ENCODE results near the gene BMX. TPM values are rescaled to one million over a fixed set of nuclear protein-coding genes. Genes with fewer than 3 reads are reported as not detected.

The BMX gene
- polyA plus RNA-seq, 1 donor = 1.8 TPM

DNA sequence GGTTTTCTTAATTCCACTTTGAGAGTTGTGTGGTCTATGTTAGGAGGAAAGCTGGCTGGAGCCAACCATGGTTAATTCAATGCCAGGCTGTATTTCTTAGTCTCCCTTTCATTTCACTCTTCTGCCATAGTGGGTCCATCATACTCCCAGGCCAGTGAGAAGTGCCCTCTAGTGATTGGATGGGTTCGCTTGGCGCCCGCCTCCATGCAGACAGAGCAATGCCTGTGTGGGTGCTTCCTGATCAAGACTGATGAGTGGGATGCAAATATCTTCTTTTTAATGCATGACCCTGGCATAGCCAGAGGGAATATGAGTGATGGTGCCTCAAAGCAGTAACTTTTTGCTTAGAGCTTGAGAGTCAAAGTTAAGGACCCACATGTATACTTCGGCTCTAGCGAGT is 6.4 kb downstream of the BMX start:
- DNase-seq (ENCODE audit: low read depth) = no peak

DNA sequence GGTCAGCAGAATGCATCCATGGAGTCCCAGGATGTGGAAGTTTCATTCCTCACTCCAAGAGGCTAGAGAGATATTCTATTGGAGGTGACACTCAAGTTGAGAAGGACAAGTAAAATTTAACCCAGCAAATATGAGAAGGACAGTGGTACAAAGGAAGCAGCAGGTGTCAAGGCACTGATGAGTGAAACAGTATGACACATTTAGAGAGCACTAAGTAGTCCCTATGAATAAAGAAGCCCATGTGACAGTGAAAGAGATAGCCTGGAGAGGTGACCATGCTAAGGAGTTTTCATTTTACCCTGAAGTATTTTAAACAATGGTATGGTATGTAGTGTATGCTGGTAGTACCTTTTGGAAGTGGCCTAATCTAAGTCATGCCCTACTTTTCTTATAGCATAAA is 9.2 kb downstream of the BMX start:
- no peak for DNase-seq (ENCODE audit: low read depth)

DNA sequence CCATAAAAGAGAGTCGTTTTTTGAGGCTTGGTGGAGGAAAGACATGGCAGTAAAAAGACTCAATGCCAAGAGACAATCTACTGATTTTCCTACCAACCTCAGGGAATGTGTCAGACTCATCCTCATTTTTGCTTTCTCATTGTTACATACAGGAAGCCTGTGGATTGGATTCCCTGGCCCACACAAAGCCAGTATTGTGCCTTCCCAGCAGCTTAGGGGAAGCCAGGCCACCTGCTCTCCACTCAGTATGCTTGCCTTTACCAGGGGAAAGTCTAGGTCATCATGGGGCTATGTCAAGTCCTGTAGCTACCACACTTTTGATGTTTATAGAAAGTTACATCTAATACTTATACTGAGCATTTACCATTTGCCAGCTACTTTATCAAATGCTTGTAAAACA is 11.0 kb downstream of the BMX start:
- DNase-seq (ENCODE audit: low read depth) = no peak

DNA sequence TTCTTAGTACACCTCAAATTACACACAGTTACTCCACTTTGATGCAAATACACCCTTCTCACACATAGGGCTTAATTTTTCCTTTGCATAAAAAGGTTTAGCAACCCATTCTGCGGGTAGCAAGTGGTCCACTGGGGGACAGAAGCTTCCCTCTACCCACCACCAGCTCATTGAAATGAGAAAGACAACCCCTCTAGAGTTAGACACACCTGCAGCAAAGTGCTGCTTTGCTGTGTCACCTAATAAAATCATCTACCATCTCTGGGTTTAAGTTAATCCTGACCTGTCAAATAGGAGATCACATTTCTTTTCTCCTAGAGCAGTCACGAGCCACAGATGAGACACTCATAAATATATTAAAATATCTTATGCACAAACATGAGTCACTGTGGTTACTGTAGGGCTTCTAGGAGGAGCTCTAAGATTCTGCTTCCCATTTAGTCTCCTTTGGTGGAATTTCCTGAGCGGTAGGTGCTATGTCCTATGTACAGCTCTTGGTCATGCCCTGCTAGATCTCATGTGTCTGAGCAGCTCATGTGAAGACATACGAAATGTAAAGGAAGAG is 11.9 kb downstream of the BMX start:
- DNase-seq (ENCODE audit: low read depth) = no peak

DNA sequence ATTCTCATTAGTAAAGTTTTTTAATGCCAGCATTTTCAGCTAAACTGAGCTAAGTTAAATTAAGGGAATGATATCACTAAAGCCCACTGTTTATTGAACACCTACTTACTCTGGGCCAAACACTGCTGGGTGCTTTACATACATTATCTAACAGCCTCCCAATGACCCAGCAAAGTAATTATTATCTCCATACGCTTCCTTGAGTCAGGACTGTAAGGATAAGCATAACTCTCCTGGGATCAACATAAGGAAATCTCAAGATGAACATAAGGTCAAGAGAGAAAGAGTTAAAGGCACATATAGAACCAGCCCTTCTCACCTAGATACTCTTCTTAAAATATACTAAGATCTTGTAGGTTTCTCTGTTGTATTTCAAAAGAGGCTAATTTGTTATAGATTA is 13.7 kb downstream of the BMX start:
- no peak for DNase-seq (ENCODE audit: low read depth)

DNA sequence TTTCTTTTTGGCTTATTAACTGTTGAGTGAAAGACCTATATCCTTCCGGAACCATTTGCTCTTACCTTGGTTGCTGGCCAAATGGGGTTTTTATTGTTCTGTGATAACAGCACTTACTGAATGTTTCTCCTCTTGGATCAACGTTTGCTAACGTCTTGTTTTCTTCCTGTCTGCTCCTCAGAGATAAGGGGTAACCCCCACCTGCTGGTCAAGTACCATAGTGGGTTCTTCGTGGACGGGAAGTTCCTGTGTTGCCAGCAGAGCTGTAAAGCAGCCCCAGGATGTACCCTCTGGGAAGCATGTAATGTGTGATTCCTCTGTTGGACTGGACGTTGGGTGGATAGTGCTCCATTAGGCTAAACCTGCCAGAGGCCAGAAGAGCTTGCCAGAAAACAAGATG is 15.3 kb downstream of the BMX start:
- DNase-seq (ENCODE audit: low read depth) = no peak

DNA sequence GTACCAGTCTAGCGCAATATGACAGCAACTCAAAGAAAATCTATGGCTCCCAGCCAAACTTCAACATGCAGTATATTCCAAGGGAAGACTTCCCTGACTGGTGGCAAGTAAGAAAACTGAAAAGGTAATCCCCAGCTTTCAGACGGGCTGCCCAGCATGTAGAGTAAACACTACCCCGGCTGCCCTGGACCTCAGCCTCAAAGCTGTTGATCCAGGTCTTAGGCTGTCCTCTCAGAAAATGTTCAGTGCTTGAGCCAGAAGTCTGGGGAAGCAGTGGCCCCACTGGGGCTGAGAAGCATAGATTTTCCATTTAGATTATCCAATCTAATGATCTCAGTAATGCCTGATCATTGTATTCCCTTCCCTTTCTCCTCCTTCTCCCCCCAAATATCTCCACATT is 21.9 kb downstream of the BMX start:
- no peak for DNase-seq (ENCODE audit: low read depth)

DNA sequence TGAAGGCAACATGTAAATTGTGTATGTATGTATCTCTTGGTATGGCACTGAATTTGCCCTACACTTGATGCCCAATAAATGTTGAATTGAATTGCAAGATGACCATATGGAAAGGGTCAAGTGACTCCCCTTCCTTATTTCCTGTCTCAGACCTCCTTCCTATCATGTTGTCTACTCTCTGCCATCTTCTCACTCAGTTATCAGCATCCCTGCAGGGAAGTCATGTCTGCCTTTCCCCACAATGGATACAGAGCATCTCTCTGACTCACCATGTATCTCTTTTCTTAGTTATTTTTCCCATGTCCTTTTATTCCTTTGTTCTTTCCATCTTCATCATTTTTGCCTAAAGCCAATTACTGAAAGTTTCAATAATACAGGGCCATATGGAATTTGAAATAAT is 22.5 kb downstream of the BMX start:
- no peak for DNase-seq (ENCODE audit: low read depth)

DNA sequence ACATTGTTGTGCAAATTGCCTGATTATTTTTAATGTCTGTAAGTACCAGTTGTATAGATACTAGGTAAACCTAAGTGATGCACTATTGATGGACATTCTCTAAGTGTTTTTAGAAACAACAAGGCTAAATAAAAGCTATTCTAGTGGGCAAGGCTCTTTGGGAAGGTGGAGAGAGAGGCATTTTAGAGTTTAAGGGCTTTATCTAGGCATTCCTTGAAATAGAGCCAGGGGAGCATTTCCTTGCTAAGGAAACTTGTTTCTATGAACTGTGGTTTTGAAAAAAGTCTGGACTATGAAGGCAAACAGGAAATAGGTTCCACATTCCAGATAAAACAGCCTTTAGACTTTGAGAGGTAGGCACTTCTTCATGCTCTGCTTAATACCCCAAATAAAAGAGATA is 23.8 kb downstream of the BMX start:
- DNase-seq (ENCODE audit: low read depth) = no peak

DNA sequence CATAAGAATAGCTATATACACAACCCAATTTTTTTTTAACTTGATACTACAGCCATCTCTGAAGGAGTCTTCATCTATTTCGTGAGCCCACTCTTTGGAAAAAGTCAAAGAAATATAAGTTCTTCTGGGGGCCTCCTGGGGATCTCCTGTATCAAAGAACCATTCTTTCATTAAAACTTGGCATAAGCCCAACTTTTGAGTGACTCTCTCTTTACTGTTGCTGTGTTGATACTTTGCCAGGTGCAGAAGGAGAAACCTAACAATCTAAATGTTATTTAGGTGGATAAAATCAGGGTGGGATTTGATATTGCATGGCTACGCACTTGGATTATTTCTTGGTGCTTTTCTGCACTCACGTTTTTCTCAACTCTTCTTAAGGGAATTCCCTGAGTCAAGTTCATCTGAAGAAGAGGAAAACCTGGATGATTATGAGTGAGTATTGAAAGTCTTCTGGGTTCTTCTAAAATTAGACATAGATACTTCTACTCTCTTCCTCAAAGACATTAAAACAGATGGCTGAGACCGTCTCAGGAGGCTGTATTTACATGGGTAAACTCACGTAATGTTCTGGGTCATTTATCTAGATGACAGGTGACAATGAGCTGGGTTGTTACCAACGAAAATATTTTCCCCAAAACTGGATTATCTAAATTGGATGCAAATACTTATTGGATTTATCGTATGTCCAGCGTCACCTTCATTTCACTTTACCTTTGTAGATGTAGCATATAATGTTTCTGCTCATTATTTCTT is 25.2 kb downstream of the BMX start:
- DNase-seq (ENCODE audit: low read depth) = no peak

DNA sequence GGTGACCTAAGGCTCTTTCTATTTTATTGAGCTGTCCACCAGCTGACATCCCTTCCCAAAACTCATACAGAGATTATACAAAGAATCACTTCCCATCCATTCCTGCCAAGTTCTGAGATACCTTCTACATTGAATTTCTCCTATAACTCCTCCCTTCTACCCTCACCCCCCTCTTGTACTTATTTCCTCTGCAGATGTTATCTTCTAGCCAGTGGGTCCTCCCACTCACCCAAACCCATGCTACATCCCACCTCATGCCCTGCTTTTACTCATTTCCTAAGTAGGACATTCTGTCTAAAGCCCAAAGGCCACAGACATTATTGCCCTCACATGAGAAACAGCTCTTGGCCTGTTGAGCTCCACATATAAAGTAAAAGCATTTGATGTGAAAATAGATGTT is 28.6 kb downstream of the BMX start:
- DNase-seq (ENCODE audit: low read depth) = no peak

DNA sequence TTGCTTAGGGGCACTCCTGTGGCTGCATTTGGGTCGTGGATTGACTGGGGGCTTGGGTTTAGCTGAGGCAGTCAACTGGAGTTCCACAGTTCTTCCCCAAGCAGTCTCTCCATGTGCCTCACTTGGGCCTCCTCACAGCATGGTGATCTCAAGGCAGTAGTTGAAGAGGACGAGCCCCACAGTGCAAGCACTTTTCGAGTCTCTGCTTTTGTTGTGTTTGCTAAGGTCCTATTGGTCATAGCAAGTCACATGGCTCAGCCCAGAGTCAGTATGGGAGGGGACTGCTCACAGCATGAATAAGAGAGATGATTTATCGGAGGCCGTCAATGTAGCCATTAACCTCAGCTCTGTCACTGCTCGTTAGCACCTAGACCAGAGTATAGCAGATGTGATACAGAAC is 29.7 kb downstream of the BMX start:
- no peak for DNase-seq (ENCODE audit: low read depth)

DNA sequence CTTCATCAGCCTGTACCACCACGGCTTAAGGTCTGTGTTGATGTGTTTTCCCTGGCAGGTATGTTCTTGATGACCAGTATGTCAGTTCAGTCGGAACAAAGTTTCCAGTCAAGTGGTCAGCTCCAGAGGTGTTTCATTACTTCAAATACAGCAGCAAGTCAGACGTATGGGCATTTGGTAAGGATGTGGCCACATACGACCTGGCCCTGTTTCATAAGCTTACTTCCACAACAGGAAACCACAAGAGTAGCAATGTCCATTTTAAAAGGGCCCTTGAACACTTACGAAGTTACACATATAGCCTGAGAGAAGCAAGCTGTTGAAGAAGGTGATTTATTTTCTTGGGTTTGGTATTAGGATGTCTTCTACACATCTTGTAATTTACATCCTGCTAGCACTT is 46.1 kb downstream of the BMX start:
- DNase-seq (ENCODE audit: low read depth) = no peak

DNA sequence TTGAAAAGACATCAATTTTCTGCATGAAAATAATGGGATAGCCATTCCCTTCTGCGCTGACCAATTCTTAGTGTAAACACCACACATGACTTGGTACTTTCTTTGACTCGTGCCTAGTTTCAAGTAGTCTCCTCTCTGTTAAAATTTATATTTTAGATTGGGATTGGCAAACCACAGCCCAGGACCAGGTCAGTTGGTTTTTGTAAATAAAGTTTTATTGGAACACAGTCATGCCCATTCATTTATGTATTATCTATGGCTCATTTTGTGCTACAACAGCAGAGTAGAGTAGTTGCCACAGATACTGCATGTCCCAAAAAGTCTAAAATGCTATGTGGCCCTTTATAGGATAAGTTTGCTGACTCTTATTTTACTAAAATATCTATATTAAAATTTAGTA is 46.7 kb downstream of the BMX start:
- no peak for DNase-seq (ENCODE audit: low read depth)

DNA sequence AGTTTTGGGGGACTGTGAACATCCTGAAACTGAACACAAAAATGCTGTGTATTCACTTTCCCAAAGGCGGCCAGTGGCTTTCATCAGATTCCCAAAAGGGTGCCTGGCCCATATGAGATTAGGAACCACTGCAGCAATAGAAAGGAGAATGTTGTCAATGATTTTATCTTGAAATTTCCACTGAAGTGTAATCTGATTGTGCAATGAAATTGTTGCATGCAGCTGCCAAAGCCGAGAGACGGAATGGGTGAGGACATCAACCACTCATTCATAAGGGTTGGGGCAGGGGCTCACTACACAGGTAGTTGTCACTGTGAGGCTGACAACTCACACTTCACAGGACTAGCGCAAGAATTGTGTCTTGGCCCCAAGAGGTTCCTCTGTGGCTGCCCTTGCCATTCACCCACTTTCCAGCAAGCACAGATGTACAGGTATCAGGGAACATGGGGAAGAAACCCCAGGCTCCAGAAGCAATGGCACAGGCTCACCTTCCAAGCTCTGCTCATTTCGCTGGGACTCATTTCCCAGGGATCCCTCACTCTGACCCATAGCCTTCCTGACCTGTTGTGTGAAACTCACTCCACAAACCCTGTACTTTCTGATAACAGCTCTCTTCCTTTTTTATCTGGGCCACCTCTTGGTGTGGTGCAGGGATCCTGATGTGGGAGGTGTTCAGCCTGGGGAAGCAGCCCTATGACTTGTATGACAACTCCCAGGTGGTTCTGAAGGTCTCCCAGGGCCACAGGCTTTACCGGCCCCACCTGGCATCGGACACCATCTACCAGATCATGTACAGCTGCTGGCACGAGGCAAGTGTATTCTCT is 48.8 kb downstream of the BMX start:
- no peak for DNase-seq (ENCODE audit: low read depth)

DNA sequence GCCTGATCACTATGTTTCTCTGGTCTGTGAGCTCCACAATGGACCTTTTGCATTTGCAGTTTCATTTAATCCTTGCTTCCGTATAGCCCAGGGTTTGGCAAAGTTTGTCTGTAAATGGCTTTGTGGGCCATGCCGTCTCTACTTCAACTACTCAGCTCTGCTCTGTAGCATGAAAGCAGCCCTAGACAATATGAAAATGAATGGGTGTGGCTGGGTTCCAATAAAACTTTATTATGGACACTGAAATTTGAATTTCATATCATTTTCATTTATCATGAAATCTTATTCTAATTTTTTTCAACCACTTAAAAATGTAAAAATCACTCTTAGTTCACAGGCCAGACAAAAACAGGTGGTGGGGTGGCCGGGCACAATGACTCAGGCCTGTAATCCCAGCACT is 58.6 kb downstream of the BMX start:
- no peak for DNase-seq (ENCODE audit: low read depth)

DNA sequence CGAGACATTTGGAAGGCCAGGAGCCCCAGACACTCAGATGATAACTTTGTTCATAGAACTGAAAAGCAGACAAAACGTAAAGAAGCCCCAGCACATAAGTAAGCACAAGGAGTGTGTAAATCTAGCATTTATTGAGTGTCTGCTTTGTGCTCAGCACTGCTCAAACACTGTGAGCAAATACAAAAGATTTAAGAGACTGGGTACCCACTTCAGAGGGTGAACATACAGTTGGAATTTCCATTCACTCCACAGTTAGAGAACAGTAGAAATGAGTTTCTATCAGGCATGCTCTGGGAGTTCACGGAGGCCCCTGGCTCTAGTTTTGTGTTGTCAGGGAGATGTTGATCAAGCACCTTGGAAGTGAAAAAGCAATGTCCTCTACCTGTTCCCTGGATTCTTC is 60.3 kb downstream of the BMX start:
- DNase-seq (ENCODE audit: low read depth) = no peak

DNA sequence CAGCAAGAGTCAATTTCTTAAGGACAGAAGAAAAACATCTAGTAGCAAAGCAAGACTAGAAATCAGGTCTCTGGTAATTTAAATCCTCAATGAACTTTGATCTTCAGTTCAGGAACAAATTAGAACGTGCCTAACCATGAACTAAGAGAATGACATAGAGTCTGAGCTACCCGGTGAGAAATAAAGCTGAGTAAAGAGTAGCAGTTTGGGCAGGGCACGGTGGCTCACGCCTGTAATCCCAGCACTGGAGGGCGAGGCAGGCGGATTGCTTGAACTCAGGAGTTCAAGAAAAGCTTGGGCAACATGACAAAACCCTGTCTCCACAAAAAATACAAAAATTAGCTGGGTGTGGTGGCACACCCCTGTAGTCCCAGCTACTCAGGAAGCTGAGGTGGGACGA is 62.4 kb downstream of the BMX start:
- DNase-seq (ENCODE audit: low read depth) = no peak

DNA sequence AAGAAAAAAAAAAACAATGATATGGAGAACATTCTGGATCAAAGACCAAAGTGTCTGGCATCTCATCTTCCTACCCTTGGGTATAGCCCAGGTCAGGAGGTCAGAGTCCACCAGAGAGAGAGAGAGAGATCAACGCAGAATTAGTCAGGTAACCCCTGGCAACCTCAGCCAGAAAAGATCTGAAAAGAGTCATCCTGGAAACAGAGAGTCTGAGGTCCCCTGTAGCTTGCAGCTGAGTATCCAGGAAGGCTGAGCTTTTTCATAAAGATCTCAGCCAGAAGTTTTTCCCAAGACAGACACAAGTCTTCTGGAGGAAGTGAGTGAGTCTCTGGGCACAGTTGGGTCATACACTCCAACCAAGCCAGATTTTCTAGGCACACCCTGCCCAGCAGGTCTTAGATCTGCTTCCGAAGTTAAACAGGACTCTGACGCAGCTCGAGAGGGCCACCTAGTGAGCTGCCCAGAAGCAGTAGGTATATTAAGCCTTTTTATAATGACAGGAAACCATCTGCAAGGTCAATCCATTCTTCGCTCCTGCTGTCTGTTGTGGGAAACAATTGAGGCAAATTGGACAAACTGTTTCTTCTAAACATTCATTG is 64.5 kb downstream of the BMX start:
- no peak for DNase-seq (ENCODE audit: low read depth)

DNA sequence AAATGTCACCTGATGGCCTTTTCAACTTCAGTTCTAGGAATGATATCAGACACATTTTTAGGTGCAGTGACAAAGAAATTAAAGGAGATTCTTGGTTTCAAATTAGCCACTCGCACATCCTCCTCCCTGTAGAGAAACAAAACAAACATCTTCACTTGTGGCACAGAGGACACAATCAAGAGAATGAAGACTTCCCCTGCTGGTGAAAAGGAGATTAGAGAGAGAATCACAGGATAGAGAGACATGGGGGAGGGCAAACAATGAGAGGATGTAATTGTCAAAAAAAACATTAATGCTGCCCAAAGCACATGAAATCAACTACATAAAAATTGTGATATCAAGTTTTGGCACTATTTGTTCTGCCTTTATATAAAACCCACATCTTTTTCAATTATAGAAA is 65.6 kb downstream of the BMX start:
- no peak for DNase-seq (ENCODE audit: low read depth)

DNA sequence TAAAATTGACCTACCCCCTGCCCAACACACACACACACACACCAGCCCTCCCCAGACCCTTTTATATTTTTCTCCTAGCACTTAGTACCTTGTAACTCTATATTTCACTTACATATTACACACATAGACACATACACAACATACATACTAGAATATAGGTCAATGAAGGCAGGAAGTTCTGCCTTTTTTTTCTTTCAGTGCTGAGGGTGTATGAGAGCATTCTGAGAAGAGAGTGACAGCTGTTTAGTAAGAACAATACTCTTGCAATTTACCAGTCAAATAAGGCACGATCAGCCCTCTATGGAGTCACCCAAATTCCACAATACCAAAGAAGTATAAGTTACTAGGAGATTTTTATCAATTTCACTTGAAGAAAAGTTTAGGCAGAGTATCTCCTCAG is 66.7 kb downstream of the BMX start:
- no peak for DNase-seq (ENCODE audit: low read depth)

DNA sequence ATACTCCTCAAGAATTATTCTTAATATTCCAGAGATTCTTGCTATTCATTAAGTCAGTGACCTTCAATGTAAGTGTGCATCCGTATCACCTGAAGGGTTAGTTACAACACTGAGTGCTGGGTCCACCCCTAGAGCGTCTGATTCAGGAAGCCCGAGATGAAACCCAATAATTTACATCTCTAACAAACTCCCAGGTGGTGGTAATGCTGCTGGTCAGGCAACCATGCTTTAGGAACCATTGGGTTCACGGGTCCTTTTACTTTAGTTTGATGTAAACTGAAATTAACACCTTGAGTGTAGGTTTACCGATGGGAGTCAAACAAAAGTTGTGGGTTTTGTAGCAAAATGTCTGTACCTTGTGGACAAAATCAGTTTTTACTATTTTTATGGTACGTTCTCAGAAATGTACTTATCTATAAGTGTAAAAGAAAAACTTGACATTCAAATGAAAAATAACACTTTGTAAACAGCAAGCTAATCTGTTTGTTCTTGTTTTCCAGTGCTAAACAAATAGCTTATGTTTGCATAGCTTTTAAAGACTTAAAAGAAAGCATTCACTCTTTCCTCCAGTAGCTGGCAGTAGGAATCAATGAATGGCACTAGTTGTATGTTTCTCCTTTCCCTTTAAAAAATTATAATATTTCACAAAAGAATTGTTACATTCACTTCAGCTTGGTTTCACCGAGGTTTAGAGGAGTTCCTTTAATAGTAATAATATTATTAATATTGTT is 67.4 kb downstream of the BMX start:
- DNase-seq (ENCODE audit: low read depth) = no peak
